HG03108 (cell line): Measurements from ENCODE around the gene MFSD12.
A peak's percentile ranks its signal among the peaks of the same experiment; 100 is the strongest.
"Not testable (repeated sequence)": the region's sequence is repeated elsewhere in the genome, so short reads cannot be mapped to it uniquely, and the experiment has no call there.

Source experiments
- ATAC-seq: cut with Tn5 transposase; IDR thresholded peaks from one replicate; pipeline ENCODE4 v1.9.1; 2021; ENCODE audit warnings: moderate library complexity; ENCODE audit not compliant: unreplicated experiment

The MFSD12 gene

DNA sequence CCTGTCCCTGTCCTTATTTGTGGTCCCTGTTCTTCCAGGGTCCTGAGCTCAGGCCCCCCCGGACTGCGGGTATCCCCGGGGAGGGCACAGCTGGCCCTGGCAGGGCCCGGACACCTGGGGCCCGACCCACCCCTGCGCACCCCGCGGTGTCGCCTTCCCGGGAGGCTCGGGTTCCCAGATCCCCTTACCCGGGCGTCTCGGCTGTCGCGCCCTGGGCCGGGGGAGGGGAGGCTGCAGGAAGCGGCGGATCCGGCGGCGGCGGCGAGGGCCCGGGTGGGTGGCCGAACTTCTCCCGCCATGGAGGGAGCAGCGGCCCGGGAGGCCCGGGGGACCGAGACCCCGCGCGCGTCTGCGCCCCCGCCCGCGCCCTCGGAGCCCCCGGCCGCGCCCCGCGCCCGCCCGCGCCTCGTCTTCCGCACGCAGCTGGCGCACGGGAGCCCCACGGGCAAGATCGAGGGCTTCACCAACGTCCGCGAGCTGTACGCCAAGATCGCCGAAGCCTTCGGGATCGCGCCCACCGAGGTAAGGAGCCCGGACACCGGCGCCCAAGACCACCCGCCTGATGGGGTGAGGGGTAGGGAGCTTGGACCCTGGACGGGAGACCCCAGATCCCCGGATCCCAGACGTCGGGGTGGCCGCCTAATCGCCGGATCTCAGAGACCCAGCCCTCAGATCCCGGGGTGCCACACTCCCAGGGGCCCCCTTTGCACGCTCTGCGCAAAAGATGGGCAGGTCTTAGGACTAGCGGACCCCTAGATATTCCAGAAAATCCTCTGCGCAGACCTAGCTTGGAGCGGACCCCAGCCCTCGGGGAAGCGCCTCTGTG is 28.1 kb upstream of the MFSD12 start, which contains the start of gene GIPC3:
Gene GIPC3, plus strand, starts transcription at position 178 of the 826 bp plus-strand sequence. Its CDS starts 120 bp downstream, at position 298.
- no peak for ATAC-seq

DNA sequence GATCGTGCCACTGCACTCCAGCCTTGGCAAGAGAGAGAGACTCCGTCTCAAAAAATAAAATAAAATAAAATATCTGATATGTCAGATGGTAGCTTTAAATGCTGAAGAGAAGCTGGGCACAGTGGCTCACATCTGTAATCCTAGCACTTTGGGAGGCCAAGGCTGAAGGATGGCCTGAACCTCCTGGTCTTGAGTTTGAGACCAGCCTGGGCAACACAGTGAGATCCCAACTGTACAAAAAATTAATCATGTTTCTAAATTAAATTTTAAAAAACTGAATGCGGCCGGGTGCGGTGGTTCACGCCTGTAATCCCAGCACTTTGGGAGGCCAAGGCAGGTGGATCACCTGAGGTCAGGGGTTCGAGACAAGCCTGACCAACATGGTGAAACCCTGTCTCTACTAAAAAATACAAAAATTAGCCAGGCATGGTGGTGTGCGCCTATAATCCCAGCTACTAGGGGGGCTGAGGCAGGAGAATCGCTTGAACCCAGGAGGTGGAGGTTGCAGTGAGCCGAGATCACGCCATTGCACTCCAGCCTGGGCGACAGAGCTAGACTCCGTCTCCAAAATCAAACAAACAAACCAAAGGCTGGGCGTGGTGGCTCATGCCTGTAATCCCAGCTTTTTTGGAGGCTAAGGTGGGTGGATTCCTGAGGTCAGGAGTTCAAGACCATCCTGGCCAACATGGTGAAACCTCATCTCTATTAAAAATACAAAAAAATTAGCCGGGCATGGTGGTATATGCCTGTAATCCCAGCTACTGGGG is 26.8 kb upstream of the MFSD12 start:
- not testable (repeated sequence) for ATAC-seq

DNA sequence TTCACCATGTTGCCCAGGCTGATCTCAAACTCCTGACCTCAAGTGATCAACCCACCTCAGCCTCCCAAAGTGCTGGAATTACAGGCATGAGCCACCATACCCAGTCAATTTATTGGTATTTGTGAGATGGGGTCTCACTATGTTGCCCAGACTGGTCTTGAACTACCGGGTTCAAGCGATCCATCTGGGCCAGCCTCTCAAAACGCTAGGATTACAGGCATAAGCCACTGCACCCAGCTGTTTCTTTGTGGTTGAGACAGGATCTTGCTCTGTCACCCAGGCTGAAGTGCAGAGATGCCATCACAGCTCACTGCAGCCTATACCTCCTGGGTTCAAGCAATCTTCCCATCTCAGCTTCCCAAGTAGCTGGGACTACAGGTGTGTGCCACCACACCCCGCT is 24.4 kb upstream of the MFSD12 start:
- not testable (repeated sequence) for ATAC-seq

DNA sequence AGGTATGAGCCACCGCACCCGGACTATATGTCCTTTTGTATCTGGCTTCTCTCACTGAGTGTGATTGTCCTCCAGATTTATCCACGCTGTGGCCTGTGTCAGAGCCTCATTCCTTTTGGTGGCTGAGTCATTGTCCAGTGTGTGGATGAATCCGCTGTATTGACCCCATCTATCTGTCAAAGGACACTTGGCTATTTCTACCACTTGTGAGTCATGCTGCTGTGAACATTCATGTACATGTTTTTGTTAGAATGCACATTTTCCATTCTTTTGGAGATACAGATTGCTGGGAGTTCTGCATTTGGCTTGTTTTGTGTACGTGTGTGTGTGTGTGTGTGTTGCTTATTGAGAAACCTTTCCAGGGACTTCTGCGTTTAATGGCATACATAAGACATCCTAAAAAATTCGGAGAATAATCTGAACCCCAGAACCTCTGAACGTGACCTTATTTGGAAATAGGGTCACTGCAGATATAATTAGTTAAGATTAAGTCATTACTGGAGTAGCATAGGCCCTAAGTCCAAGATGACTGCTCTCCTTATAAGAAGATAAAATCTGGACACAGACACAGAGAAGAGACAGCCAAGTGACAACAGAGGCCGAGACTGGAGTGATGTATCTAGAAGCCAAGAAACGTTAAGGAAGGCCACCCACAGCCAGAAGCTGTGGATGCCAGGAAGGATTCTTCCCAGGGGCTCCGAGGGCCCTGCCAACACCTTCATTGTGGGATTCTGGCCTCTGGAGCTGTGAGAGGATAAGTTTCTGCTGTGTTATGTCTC is 23.0 kb upstream of the MFSD12 start:
- no peak for ATAC-seq

DNA sequence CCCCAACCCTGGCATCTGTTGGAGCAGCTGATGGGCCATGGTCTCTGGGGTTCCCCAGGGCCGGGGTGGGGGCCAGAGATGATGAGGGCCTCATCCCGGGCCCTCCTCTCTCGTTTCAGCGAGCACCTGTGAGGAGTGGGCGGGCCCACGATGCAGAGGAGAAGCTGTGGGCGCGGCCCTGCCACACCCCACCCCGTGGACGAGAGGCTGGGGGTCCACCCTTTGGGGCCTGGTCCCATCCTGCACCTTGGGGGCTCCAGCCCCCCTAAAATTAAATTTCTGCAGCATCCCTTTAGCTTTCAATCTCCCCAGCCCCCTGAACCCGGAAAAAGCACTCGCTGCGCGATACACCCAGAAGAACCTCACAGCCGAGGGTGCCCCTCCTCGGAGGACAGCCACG is 21.0 kb upstream of the MFSD12 start:
- no peak for ATAC-seq

DNA sequence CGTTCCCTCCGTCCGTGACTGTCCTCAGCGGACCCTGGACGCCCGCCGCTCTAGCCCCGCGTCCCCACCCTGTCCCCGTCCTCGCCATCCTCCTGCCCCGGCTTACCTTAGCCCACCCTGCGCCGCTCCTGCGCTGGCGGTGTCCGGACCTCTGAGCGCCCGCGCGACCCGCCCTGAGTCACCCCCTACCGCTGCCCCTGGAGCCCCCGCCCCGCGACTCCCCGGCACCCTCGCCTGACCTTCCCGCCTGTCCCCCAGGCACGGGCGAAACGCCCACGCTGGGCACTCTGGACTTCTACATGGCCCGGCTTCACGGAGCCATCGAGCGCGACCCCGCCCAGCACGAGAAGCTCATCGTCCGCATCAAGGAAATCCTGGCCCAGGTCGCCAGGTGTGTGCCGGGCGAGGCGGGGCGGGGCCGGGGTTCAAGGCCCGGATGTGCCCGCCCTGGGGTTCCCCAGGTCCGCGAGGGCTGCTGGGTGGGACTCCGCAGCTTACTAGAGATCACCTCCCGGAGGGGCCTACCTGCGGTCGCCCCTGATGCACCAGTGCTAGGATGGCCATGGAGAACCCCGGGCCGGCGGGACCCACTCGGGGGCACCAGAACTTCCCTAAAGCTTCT is 20.4 kb upstream of the MFSD12 start:
- ATAC-seq, result no peak

DNA sequence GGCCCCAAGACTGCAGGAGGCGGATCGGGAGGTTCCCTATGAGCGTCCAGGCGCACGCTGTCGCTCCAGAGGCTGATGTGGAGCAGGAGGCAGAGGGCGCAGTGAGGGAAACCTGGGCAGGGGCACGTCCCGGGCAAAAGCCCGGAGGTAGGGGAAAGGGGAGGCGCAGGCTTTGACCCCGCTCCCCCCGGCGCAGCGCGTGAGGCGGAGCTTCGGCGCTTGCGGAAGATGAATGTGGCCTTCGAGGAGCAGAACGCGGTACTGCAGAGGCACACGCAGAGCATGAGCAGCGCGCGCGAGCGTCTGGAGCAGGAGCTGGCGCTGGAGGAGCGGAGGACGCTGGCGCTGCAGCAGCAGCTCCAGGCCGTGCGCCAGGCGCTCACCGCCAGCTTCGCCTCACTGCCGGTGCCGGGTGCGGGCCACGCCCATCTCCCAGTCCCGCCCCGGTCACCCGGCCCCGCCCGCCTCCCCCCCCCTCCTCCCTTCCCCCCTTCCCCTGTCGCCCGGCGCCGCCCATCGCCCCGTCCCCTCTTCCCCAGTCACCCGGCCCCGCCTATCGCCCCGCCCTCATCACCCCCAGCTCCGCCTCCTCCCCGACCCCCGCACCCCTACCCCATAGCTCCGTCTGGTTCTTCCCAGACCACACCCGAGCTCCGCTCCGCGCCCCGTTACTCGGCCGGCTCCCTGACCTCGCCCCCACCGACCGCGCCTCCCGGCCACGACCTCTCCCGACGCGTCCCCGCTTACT is 19.5 kb upstream of the MFSD12 start:
- no peak for ATAC-seq

DNA sequence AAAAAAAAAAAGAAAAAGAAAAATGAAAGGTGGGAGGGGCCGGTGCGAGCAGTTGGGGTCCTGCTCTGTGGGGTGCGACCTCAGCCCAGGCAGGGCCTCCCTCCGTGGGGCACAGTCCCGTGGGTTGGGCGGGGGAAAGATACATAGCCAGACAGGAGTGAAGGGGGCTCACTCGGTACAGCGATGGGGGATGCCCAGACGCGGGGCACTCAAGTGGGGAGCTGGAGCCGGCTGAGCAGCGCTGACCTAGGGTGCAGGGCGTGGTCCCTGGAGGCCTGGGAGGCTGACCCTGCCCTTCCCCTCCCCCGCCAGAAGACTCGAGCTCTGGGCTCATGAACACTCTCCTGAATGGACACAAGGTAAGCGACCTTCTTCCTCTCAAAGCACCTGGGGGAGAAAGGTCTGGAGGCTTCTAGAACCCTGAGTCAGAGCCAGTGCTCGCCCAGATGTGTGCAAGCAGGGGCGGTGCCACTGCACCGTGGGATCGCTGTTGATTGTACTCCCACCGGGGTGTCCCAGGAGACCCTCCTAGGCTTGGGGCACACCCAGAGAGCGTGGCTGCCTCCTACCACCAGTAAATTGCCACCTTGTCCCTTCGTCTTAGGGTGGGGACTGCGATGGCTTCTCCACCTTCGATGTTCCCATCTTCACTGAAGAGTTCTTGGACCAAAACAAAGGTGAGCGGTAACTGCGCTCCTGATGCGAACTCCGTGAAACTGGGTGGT is 18.7 kb upstream of the MFSD12 start:
- ATAC-seq, result no peak

DNA sequence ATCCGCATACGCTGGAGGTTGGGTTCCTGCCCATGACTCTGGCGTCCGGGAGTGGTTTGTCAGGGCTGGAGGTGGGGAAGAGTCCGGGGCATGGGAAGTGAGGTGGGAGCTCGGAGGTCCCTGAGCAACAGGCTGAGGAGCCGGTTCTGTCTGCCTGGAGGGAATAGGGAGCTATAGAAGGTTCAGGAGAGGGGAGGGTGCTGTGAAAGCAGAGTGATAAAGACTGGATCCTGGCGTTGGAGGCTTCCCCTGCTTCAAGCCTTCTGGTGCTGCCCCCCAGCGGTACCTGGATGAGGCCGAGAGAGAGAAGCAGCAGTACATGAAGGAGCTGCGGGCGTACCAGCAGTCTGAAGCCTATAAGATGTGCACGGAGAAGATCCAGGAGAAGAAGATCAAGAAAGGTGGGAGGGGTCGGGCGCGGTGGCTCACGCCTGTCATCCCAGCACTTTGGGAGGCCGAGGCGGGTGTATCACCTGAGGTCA is 17.9 kb upstream of the MFSD12 start:
- ATAC-seq, result no peak

DNA sequence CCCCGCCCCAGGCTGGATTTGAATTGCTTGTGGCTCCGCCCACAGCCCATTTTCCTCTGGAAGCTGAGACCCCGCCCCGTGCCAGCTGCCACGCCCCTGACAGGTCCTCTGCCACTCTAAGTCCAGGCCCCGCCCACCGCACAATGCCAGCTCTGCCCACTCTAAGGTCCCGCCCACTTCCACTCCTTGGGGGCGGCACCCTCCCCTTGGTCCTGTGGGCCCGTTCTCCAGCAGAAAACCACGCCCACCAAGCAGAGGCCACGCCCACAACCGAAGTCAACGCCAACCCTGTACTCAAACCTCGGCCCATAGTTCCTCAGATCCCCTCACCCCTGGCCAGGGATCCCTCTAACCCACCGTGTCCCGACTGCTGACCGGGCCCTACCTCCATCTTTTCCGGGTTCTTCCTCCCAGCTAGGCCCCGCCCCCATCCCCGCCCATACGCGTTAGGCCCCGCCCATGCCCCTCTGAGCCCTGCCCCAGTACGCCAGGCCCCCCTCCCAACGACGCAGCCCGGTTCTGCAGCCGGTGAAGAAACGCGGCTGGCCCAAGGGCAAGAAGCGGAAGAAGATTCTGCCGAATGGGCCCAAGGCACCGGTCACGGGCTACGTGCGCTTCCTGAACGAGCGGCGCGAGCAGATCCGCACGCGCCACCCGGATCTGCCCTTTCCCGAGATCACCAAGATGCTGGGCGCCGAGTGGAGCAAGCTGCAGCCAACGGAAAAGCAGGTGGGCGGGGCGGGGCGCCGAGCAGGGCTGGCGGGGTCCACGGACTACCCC is 16.7 kb upstream of the MFSD12 start:
- no peak for ATAC-seq

DNA sequence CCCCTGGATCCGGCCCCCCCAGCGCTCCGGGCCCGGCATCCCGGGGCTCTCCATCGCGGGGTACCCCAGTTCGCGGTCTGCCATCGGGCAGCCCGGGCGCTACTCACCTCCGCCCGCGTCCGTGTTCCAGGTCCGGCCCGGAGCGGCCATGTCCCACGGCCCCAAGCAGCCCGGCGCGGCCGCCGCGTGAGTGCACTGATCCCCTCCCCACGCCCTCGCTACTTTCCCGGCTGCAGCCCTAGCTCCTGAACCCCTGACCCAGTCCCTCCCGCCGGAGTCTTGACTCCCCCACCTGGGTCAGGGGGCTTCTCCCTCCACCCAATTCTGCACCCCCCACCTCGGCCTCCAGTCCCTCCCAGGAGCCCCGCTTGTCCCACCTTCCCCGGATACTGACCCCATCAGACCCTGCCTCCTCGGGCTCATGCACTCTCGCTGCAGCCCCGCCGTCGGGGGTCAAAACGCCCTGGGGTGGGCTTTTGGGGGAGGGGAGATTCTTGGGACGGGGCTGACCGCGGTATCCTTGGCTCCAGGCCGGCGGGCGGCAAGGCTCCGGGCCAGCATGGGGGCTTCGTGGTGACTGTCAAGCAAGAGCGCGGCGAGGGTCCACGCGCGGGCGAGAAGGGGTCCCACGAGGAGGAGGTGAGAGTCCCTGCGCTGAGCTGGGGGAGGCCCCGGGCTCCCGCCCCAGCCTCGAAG is 15.9 kb upstream of the MFSD12 start:
- no peak for ATAC-seq

DNA sequence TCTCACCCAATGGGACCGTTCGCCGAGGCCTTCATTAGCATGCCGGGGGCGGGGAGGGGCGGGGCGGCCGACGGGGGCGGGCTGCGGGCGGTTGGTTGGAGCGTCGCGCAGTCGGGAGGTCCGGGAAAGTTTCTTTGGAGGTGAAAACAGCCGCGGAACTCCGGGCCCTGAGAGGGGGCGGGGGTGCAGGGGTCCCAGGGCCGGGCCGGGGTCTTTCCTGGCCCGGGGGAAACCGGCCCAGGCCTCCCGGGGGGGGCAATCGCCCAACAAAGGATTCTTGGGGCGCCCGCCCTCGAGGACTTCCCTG is 15.4 kb upstream of the MFSD12 start, which contains the start of gene HMG20B:
Gene HMG20B, plus strand, starts transcription at position 90 of the 307 bp plus-strand sequence. CDS start 366 bp downstream, outside the sequence.
- no peak for ATAC-seq

DNA sequence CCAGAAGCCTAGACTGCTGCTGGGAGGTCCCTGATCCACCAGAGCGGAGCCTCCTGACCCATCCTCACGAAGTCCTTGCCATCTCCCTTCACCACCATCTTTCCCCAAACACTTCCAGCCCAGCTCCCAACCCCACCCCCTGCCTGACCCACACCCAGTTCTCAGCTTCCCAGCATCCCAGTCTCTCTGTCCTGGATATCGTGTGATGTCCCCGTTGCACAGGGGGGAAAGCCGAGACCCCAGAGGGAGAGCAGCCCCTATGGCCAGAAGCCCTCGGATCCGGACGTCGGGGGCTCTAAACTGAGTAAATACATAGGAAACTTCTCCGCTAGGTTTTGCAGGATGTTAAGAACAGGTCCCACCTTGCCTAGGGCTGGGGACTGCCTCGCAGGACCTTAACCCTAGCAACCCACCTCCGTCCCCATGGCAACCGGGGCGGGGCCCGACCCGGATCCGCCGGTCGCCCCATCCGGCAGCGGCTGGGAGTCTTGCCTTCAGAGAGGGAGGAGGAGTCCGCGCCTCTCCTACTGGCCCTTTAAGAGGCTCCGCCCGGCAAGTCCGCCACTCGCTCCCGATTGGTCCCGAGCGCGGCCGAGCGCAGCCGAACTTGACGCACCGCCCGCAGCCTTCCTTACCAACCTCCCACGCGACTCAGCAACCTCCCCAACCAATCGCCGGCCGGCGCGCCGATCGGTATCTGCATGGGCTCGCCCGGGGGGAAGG is 14.9 kb upstream of the MFSD12 start:
- ATAC-seq, result peak; percentile 93

DNA sequence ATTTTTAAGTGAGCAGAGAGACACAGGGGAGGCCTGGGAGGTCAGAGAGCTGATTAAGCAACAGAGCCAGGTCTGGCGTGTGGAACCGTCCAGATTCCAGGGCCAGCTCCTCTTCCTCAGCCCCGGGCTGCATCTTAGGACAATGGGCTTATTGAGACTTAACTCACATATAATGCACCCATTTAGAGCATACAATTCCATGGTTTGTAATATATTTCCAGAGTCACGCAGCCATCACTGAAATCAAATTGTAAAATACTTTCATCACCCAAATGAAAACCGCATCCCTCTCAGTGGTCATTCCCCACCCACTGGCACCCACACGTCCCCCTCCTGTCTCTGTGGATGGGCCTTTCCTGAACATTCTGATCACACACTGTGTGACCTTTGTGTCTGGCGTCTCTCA is 13.2 kb upstream of the MFSD12 start:
- no peak for ATAC-seq

DNA sequence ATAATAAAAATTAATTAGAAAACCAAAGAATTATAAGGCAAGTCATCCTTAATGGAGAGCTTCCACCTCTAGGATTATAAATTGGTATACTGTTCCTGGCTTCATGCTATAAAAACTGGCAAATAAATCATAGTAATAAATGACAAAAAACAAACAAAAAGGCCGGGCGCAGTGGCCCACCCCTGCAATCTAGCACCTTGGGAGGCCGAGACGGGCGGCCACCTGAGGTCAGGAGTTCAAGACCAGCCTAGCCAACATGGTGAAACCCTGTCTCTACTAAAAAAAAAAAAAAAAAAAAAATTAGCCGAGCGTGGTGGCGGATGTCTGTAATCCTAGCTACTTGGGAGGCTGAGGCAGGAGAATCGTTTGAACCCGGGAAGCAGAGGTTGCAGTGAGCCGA is 12.7 kb upstream of the MFSD12 start:
- not testable (repeated sequence) for ATAC-seq

DNA sequence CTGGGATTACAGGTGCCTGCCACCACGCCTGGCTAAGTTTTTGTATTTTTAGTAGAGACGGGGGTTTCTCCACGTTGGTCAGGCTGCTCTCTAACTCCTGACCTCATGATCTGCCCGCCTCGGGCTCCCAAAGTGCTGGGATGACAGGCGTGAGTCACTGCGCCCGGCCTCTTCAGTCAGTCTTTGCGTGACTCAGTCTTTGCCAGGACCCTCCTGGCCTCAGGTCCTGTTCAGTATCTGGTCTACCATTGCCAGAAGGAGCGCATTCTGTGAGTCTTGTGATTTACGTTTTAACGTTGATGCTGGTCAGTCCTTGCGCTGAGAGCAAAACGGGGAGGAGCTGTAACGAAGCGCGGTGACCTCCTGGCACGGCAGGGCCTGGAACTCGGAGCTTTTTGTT is 7.8 kb upstream of the MFSD12 start:
- ATAC-seq, result no peak

DNA sequence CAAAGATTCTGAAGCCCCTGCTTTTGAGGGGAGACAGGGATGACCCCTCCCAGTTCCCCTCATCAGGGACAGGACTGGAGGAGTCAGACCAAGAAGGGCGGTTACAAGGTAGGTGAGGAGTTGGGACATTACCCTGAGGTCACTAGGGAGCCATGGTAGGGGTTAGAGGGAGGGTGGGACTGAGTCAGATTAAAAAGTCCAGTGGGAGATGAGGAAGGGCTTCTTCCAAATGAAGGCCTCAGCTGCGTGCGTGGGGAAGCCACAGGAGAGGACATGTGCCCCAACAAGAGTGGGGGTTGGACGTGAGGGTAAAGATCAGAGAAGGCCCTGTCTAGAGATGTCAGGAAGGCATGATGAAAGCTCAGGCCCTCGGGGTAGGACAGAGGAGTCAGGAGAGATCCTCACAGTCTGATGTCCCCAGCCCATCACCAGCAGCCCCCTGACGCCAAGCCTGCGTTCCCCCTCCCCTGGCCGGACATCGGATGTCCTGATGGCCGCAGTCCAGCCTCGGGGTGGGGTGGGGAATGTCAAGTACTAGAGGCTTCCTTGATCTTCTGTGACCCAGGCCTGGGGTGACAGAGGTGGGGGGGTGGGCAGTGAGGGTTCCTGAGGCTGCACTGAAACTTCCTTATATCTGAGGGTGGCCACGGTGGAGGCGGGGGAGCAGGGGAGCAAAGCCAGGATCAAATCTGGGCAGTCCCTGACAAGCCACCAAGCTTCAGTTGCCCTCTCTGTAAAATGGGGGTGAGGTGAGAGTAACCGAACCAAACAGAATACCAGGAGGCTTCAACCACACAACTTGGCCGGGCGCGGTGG is 6.5 kb upstream of the MFSD12 start:
- no peak for ATAC-seq
